ENCODE measurements around the gene STMP1.

GRCh38 chr7:135715055-135715522 is 52.8 kb downstream of the STMP1 start:
- no peak for TF ChIP-seq PRMT3 (CRISPR knock-in tag; IDR thresholded peaks at IDR 0.05; ENCODE audit: borderline replicate concordance, low read depth)
- no peak for TF ChIP-seq PHB2 (IDR thresholded peaks at IDR 0.05; ENCODE audit: partially characterized antibody)
- TF ChIP-seq ATF3 (CRISPR knock-in tag; IDR thresholded peaks at IDR 0.05), result no peak
- no peak for TF ChIP-seq HOXA7 (CRISPR knock-in tag; IDR thresholded peaks at IDR 0.05)
- TF ChIP-seq FOXJ3 (CRISPR knock-in tag; IDR thresholded peaks at IDR 0.05; ENCODE audit: borderline replicate concordance), result no peak
- TF ChIP-seq EZH2 (conservative IDR thresholded peaks at IDR 0.05; ENCODE audit: low read depth, low read length), result no peak
- TF ChIP-seq MEIS1 (CRISPR knock-in tag; IDR thresholded peaks at IDR 0.05; ENCODE audit: borderline replicate concordance), result no peak
- TF ChIP-seq CTCF (CRISPR knock-in tag; IDR thresholded peaks at IDR 0.05), result no peak
- TF ChIP-seq SP1 (IDR thresholded peaks at IDR 0.05), result no peak
- TF ChIP-seq SP1 (CRISPR knock-in tag; IDR thresholded peaks at IDR 0.05), result no peak
- TF ChIP-seq RFX1 (IDR thresholded peaks at IDR 0.05), result no peak
- TF ChIP-seq TP53 (CRISPR knock-in tag; conservative IDR thresholded peaks at IDR 0.05), result no peak
- TF ChIP-seq ZNF34 (CRISPR knock-in tag; IDR thresholded peaks at IDR 0.05; ENCODE audit: borderline replicate concordance), result no peak

Data from HepG2 (cell line).